GM12873 (cell line): ENCODE measurements around the gene GUK1.

Experiments
- TF ChIP-seq, protein P1 (sequence below): IDR thresholded peaks from 2 replicates; pipeline ENCODE4 v1.5.1; 2012; ENCODE audit warnings: low read depth, mild to moderate bottlenecking, moderate library complexity, low read length, control low read depth; ENCODE audit not compliant: insufficient read depth; ENCODE audit errors: missing control alignments

GUK1 gene

DNA sequence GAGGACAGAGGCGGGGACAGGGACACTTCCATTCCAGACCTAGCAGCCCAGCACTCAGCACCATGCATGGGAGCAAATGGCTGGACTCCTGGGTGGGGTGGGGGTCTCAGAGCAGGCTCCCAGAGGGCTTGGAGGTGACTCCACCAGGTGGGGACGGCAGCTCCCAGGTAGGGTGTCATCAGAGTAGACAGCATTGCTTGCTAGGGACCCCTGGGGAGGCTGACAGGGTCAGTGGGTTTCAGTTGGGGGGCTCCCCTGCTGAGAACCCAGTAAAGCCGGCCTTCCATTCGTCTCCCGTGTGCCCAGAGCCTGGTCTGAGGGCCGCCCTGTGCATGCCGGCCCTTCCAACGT lies 4.9 kb downstream of the GUK1 start:
- TF ChIP-seq, protein P1, sequence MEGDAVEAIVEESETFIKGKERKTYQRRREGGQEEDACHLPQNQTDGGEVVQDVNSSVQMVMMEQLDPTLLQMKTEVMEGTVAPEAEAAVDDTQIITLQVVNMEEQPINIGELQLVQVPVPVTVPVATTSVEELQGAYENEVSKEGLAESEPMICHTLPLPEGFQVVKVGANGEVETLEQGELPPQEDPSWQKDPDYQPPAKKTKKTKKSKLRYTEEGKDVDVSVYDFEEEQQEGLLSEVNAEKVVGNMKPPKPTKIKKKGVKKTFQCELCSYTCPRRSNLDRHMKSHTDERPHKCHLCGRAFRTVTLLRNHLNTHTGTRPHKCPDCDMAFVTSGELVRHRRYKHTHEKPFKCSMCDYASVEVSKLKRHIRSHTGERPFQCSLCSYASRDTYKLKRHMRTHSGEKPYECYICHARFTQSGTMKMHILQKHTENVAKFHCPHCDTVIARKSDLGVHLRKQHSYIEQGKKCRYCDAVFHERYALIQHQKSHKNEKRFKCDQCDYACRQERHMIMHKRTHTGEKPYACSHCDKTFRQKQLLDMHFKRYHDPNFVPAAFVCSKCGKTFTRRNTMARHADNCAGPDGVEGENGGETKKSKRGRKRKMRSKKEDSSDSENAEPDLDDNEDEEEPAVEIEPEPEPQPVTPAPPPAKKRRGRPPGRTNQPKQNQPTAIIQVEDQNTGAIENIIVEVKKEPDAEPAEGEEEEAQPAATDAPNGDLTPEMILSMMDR, result no peak

DNA sequence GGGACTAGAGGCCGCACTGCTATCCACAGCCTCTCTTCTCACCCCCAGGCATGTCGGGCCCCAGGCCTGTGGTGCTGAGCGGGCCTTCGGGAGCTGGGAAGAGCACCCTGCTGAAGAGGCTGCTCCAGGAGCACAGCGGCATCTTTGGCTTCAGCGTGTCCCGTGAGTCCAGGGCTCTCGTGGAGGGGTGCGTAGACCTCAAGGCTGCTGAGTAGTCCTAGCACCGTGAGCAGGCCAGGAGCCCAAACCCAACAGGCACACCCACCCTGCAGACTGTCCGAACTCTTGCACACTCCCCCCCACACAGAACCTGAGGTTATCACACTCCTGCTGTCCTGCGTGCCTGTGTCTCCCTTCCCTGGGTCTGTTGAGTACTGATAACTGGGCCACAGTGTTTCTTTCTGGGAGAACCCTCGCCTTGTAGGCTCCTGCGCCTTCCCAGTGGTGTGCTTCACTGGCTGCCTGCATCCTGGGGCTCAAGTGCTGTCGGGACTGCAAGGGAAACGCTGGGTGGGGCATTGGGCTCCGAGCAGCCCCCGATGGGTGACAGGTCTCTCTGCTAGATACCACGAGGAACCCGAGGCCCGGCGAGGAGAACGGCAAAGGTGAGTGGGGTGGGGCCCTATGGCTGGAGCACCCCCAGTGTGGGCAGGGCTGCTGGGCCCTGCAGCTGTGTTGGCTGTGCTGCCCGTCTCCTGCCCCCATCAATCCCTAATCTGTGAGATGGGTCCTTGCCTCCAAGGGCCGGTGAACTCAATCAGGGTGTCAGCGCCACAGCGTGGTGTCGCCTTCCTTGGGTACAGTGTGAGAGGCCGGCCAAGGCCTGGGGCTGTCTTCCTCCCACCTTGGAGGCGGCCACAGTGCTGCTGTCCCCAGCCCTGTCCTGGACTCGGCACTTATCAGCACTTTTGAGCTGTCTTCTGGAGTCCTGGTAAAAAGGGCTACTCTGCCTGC lies 5.7 kb downstream of the GUK1 start:
- TF ChIP-seq, protein P1, result no peak

DNA sequence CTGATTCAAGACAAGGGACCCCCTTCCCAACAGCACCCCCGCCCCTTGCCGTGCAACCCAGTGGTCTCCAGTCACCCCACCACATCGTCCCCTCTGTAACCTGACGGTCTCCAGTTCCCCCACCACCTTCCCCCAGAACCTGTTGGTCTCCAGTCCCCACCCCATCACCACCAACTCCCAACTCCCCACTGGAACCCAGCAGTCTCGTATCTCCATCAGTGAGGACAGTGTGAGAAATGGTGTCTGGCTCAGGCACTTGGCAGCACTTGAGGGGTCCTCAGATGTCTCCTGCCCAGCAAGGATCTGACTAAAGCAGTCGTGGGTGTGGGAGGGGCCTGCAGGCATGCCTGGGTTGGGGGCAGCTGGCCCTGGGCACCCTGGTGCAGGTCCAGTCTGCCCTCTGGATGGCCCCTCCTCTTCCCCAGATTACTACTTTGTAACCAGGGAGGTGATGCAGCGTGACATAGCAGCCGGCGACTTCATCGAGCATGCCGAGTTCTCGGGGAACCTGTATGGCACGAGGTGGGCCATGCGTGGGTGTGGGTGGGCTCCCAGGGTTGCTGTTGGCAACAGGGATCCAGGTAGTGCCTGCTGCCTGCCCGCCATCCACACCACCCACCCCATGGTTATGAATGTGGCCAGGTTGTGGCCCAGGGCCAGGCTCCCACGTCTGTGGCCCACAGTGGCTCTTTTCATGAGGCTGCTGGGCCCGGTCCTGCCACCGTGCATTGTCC lies 6.5 kb downstream of the GUK1 start:
- TF ChIP-seq, protein P1, result no peak

DNA sequence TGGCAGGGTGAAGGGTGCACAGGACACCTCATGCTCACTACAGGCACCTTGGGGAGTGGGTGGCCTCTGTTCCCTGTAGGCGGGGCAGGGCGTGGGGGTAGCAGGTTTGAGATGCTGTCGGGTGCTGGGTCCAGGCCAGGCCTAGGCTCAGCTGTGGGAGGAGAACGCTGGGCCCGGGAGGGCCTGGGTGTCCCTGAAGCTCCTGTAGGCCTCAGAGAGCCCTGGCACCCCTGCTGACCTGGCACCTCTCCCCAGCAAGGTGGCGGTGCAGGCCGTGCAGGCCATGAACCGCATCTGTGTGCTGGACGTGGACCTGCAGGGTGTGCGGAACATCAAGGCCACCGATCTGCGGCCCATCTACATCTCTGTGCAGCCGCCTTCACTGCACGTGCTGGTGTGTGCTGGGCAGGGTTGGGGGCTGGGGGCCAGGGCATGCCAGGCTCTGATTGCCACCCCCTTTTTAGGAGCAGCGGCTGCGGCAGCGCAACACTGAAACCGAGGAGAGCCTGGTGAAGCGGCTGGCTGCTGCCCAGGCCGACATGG lies 7.1 kb downstream of the GUK1 start:
- TF ChIP-seq, protein P1, result no peak

DNA sequence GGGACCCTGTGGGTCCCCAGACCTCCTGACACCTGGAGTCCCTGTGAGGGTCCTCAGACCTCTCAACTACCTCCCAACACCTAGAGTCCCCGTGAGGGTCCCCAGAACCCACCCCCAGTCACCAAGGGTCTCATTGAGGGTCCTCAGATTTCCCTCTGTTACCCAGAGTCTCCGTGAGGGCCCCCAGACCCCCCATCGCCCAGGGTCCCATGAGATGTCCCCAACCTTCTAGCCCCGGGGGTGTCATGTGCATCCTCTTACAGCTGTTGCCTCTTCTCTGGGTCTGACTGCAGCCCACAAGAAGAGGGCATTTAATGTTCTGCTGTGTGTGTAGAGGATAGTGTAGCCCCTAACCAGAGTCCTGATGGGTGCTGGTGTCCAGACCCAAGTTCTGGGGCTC lies 7.7 kb downstream of the GUK1 start:
- TF ChIP-seq, protein P1, result no peak

DNA sequence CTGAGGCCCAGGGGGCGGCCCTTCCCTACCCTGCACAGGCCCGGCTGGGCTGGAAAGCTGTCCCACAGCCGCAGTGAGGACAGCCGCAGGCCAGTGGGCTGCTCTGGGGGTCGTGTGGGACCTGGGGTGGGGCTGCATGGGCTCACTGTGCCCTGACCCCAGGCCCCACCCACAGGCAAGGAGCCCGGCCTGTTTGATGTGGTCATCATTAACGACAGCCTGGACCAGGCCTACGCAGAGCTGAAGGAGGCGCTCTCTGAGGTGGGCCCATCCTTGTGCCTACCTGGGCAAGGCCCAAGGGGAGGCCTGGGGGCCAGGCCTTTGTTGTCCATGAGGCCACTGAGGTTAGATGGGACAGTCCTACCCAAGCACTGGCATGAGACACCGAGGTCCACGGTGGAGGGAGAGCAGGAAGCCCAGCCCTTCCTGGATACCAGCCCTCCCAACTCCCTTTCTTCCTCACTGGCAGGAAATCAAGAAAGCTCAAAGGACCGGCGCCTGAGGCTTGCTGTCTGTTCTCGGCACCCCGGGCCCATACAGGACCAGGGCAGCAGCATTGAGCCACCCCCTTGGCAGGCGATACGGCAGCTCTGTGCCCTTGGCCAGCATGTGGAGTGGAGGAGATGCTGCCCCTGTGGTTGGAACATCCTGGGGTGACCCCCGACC lies 8.2 kb downstream of the GUK1 start:
- TF ChIP-seq, protein P1, result no peak
